Measurements from ENCODE around the gene ADAMTS14. TPM values are rescaled to one million over a fixed set of nuclear protein-coding genes. Genes with fewer than 3 reads are reported as not detected.

ADAMTS14 gene
- total RNA-seq, 1 donor from 2014 or later, result 29.8 TPM

DNA sequence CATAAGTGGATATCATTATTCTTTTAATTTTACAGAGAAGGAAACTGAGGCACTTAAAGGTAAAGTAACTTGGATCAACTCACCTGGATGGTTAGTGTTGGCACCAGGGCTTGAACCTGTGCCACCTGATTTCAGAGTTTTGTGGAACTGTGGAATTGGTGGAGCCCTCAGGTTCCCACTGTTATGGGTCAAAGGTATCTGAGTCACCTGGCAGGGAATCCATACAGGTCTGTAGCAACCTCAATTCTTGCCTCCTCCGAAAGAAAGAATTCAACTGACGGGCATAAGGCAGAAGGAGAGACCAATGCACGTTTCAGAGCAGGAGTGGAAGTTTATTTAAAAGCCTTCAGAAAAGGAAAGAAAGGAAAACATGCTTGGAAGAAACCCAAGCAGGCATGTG, 25.2 kb upstream of the ADAMTS14 start:
- Mint-ChIP-seq H3K4me1 (ENCODE audit: low read depth, unreplicated experiment) (no peaks in the 10 kb centered on the region), H3K27me3 (ENCODE audit: unreplicated experiment) (peaks cover 9% of the 10 kb centered on the region), H3K9me3 (ENCODE audit: unreplicated experiment) (peaks cover 5% of the 10 kb centered on the region), H3K4me3 (ENCODE audit: unreplicated experiment) (no peak overlapping the region), H3K36me3 (ENCODE audit: unreplicated experiment) (peaks cover 28% of the 10 kb centered on the region), H3K27ac (ENCODE audit: unreplicated experiment) (no peak overlapping the region)
- TF ChIP-seq, protein P1, sequence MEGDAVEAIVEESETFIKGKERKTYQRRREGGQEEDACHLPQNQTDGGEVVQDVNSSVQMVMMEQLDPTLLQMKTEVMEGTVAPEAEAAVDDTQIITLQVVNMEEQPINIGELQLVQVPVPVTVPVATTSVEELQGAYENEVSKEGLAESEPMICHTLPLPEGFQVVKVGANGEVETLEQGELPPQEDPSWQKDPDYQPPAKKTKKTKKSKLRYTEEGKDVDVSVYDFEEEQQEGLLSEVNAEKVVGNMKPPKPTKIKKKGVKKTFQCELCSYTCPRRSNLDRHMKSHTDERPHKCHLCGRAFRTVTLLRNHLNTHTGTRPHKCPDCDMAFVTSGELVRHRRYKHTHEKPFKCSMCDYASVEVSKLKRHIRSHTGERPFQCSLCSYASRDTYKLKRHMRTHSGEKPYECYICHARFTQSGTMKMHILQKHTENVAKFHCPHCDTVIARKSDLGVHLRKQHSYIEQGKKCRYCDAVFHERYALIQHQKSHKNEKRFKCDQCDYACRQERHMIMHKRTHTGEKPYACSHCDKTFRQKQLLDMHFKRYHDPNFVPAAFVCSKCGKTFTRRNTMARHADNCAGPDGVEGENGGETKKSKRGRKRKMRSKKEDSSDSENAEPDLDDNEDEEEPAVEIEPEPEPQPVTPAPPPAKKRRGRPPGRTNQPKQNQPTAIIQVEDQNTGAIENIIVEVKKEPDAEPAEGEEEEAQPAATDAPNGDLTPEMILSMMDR (IDR thresholded peaks at IDR 0.05; ENCODE audit: partially characterized antibody, unreplicated experiment), result no peak
- DNase-seq, result no peak

DNA sequence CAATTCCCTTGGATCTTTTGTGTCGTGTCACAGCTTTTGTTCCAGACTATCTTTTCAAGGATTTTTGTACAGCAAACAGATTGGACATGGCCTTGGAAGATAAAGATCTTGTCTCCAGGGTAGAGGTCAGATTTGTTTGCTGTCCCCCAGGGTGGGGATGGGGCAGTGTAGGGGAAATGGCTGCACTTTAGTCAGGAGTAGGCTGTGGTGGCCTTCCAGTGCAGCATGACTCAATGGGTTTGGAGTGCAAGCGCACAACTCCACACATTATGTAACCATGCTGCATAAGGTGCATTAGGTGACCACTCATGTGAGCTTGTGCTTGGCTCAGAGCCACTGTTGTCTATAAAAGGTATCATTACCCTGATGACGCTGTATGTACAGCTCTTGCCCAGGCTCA, 23.9 kb upstream of the ADAMTS14 start:
- TF ChIP-seq, protein P1 (IDR thresholded peaks at IDR 0.05; ENCODE audit: partially characterized antibody, unreplicated experiment), result no peak
- H3K27me3 Mint-ChIP-seq (ENCODE audit: unreplicated experiment), result peaks cover 9% of the 10 kb centered on the region
- peaks cover 2% of the 10 kb centered on the region for H3K4me1 Mint-ChIP-seq (ENCODE audit: low read depth, unreplicated experiment)
- H3K36me3 Mint-ChIP-seq (ENCODE audit: unreplicated experiment), result peaks cover 28% of the 10 kb centered on the region
- H3K4me3 Mint-ChIP-seq (ENCODE audit: unreplicated experiment), result no peak overlapping the region
- no peak overlapping the region for H3K27ac Mint-ChIP-seq (ENCODE audit: unreplicated experiment)
- peaks cover 5% of the 10 kb centered on the region for H3K9me3 Mint-ChIP-seq (ENCODE audit: unreplicated experiment)
- DNase-seq, result no peak

DNA sequence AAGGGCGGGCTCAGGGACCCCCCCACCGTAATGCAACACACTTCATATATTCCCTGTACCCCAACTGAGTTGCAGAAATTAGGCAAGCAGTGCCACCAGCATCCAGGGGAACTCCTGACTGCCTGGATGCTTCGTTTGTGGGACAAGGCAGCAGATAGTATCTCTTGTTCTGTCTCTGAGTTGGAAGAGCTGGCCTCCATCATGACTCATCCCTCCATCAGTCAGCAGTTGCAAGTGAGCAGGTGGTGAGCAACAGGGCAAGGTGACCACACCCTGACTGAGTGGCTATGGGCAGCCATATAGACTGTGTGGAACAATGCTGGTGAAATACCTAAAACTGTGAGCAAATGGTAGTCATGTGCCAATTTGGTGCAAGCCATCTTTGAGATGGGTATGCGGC, 22.8 kb upstream of the ADAMTS14 start:
- DNase-seq, result no peak
- Mint-ChIP-seq H3K4me1 (ENCODE audit: low read depth, unreplicated experiment) (peaks cover 2% of the 10 kb centered on the region), H3K4me3 (ENCODE audit: unreplicated experiment) (no peak overlapping the region), H3K27me3 (ENCODE audit: unreplicated experiment) (peaks cover 9% of the 10 kb centered on the region), H3K27ac (ENCODE audit: unreplicated experiment) (no peak overlapping the region), H3K9me3 (ENCODE audit: unreplicated experiment) (peaks cover 7% of the 10 kb centered on the region), H3K36me3 (ENCODE audit: unreplicated experiment) (peaks cover 23% of the 10 kb centered on the region)
- TF ChIP-seq, protein P1 (IDR thresholded peaks at IDR 0.05; ENCODE audit: partially characterized antibody, unreplicated experiment), result no peak

DNA sequence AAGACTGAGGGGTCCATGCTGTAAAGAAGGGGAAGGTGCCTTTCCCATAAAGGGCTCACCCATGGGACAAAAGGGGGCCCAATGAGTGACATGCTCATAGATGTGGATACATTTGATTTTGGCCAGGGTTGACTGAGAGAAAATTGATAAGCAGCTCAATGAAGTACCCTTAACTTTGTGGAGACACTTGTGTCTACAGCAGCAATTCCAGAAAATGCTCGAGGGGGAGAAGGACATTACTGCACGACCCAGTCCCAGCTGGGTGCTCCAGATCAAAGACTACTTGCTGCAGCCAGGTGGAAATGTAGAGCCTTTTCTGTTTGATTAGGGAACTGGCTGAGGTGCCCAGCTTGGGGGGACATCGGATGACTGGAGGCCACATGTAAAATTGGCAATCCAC, 22.2 kb upstream of the ADAMTS14 start:
- Mint-ChIP-seq H3K27me3 (ENCODE audit: unreplicated experiment) (peaks cover 11% of the 10 kb centered on the region), H3K9me3 (ENCODE audit: unreplicated experiment) (peaks cover 7% of the 10 kb centered on the region), H3K36me3 (ENCODE audit: unreplicated experiment) (peaks cover 23% of the 10 kb centered on the region), H3K27ac (ENCODE audit: unreplicated experiment) (no peak overlapping the region), H3K4me3 (ENCODE audit: unreplicated experiment) (no peak overlapping the region), H3K4me1 (ENCODE audit: low read depth, unreplicated experiment) (peaks cover 2% of the 10 kb centered on the region)
- DNase-seq, result no peak
- TF ChIP-seq, protein P1 (IDR thresholded peaks at IDR 0.05; ENCODE audit: partially characterized antibody, unreplicated experiment), result no peak

DNA sequence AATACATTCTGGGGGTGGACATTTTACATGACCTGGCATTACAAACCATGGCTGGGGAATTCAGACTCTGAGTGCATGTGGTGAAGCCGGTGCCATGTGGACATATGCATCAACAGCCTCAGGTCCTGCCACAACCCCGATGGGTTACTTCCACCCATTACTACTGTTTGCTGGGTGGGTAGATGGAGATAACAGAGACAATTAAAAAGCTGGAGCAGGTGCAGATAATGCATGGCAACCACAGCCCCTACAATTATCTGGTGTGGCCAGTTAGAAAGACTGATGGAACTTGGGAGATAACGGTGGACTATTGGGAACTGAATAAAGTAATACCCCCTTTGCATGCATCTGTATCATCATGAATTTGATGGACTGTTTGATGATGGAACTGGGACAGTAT, 21.6 kb upstream of the ADAMTS14 start:
- DNase-seq, result no peak
- H3K36me3 Mint-ChIP-seq (ENCODE audit: unreplicated experiment), result peaks cover 23% of the 10 kb centered on the region
- TF ChIP-seq, protein P1 (IDR thresholded peaks at IDR 0.05; ENCODE audit: partially characterized antibody, unreplicated experiment), result no peak
- peaks cover 11% of the 10 kb centered on the region for H3K27me3 Mint-ChIP-seq (ENCODE audit: unreplicated experiment)
- H3K4me3 Mint-ChIP-seq (ENCODE audit: unreplicated experiment), result no peak overlapping the region
- H3K9me3 Mint-ChIP-seq (ENCODE audit: unreplicated experiment), result peaks cover 7% of the 10 kb centered on the region
- no peak overlapping the region for H3K27ac Mint-ChIP-seq (ENCODE audit: unreplicated experiment)
- peaks cover 2% of the 10 kb centered on the region for H3K4me1 Mint-ChIP-seq (ENCODE audit: low read depth, unreplicated experiment)

All from glutamatergic neuron (in vitro differentiated cells).